OCI-LY7 (cell line): ENCODE results near the gene SDCBP2.

Experiments used
- CTCF ChIP-seq: fragments of 200-600 bp; sonication (generic); conservative IDR thresholded peaks from 2 replicates; pipeline ENCODE4 v1.5.1; 2014; ENCODE audit warnings: mild to moderate bottlenecking, antibody characterized with exemption, low read length, moderate library complexity, mixed read lengths
- EZH2phosphoT487 ChIP-seq: fragments of 200-600 bp; sonication (generic); IDR thresholded peaks from 2 replicates; pipeline ENCODE4 v1.6.1; 2018; ENCODE audit warnings: low read depth, borderline replicate concordance, mild to moderate bottlenecking, mixed run types, antibody characterized with exemption, low read length, moderate library complexity, mixed read lengths

GRCh38 chr20:1263853-1264252 lies 65.1 kb downstream of the SDCBP2 start:
- TF ChIP-seq CTCF (no peak), EZH2phosphoT487 (no peak)
